OCI-LY7 (cell line): ENCODE data around the gene PPP3CA. TPM values are rescaled to one million over a fixed set of nuclear protein-coding genes. Genes with fewer than 3 reads are reported as not detected.

Source experiments
- BruUV-seq: library from RNA; stranded (reverse); fragments of 400-500 nt; replicated peaks from 2 replicates; lab custom pipeline; 2021; lab: Mats Ljungman, UMichigan
- CTCF ChIA-PET: fragments of 300-600 bp; sonication (Branson Sonifier 250); formaldehyde crosslinking; loops from one replicate; lab custom pipeline; 2022; ENCODE audit warnings: antibody characterized with exemption; ENCODE audit not compliant: unreplicated experiment; lab: Charles Lee
- POLR2A ChIA-PET: fragments of 300-600 bp; sonication (Branson Sonifier 250); formaldehyde crosslinking; loops from one replicate; lab custom pipeline; 2022; ENCODE audit warnings: antibody characterized with exemption; lab: Charles Lee
- DNase-seq: peaks from one replicate; pipeline ENCODE4 v3.0.0-alpha.2; 2015; ENCODE audit warnings: low spot score
- H2AFZ ChIP-seq: fragments of 200-600 bp; sonication (generic), shearing (Covaris generic); 2 replicates; pipeline ENCODE4 v1.6.1; 2014; ENCODE audit warnings: mild to moderate bottlenecking, antibody characterized with exemption, low read length, moderate library complexity
- H3K27ac ChIP-seq: fragments of 200-600 bp; sonication (generic); 2 replicates; pipeline ENCODE4 v1.5.1; 2014; ENCODE audit warnings: mixed run types, low read depth, mild to moderate bottlenecking, moderate library complexity, low read length, inconsistent platforms; ENCODE audit not compliant: poor library complexity, severe bottlenecking
- H3K36me3 ChIP-seq: fragments of 200-600 bp; sonication (generic); 2 replicates; pipeline ENCODE4 v1.6.1; 2014; ENCODE audit warnings: mild to moderate bottlenecking, antibody characterized with exemption, low read length, moderate library complexity, mixed read lengths; ENCODE audit not compliant: insufficient read depth
- H3K4me1 ChIP-seq: fragments of 200-600 bp; sonication (generic); 2 replicates; pipeline ENCODE4 v1.5.1; 2014; ENCODE audit warnings: mild to moderate bottlenecking, low read length; ENCODE audit not compliant: insufficient read depth, poor library complexity, severe bottlenecking
- H3K4me2 ChIP-seq: fragments of 200-600 bp; sonication (generic); 2 replicates; pipeline ENCODE4 v1.6.1; 2014; ENCODE audit warnings: mild to moderate bottlenecking, low read length
- H3K4me3 ChIP-seq: fragments of 200-600 bp; sonication (generic); 2 replicates; pipeline ENCODE4 v1.5.1; 2014; ENCODE audit warnings: mild to moderate bottlenecking, low read depth, low read length; ENCODE audit not compliant: poor library complexity, severe bottlenecking
- H3K79me2 ChIP-seq: fragments of 200-600 bp; sonication (generic); 2 replicates; pipeline ENCODE4 v1.6.1; 2016; ENCODE audit warnings: low read depth, mild to moderate bottlenecking, low read length, moderate library complexity, mixed read lengths; ENCODE audit not compliant: insufficient read depth
- H3K9me2 ChIP-seq: fragments of 200-600 bp; sonication (generic); 2 replicates; pipeline ENCODE4 v1.6.1; 2016; ENCODE audit warnings: mild to moderate bottlenecking, low read length, mixed read lengths; ENCODE audit not compliant: insufficient read depth
- H3K9me3 ChIP-seq: fragments of 200-600 bp; sonication (generic); 2 replicates; pipeline ENCODE4 v1.6.1; 2014; ENCODE audit warnings: mild to moderate bottlenecking, mixed run types, low read length, mixed read lengths
- H4K20me1 ChIP-seq: fragments of 200-600 bp; sonication (generic); 2 replicates; pipeline ENCODE4 v1.6.1; 2014; ENCODE audit warnings: mild to moderate bottlenecking, antibody characterized with exemption, low read length, moderate library complexity, mixed read lengths; ENCODE audit not compliant: insufficient read depth
- EZH2phosphoT487 ChIP-seq: fragments of 200-600 bp; sonication (generic); IDR thresholded peaks from 2 replicates; pipeline ENCODE4 v1.6.1; 2018; ENCODE audit warnings: low read depth, borderline replicate concordance, mild to moderate bottlenecking, mixed run types, antibody characterized with exemption, low read length, moderate library complexity, mixed read lengths
- intact Hi-C: fragments of 100-400 bp; cut with micrococcal nuclease; formaldehyde crosslinking; loops from one replicate; pipeline ENCODE4 v1.10.0; 2022; ENCODE audit not compliant: unreplicated experiment
- total RNA-seq, 2 experiments: library from RNA; depleted of rRNA in 1 of 2; stranded (reverse); fragments of >200 nt in 1 of 2; shearing (Covaris generic) in 1 of 2; gene quantifications; 2 replicates each; pipeline ENCODE4 v1.2.3, GENCODE V29; 2014 to 2022
- TF ChIP-seq, protein P1 (sequence below): fragments of 200-600 bp; sonication (generic); conservative IDR thresholded peaks from 2 replicates; pipeline ENCODE4 v1.5.1; 2014; ENCODE audit warnings: mild to moderate bottlenecking, antibody characterized with exemption, low read length, moderate library complexity, mixed read lengths

The PPP3CA gene
- total RNA-seq, 2 experiments from 2014 or later, result 9.2 to 13.6 TPM

DNA sequence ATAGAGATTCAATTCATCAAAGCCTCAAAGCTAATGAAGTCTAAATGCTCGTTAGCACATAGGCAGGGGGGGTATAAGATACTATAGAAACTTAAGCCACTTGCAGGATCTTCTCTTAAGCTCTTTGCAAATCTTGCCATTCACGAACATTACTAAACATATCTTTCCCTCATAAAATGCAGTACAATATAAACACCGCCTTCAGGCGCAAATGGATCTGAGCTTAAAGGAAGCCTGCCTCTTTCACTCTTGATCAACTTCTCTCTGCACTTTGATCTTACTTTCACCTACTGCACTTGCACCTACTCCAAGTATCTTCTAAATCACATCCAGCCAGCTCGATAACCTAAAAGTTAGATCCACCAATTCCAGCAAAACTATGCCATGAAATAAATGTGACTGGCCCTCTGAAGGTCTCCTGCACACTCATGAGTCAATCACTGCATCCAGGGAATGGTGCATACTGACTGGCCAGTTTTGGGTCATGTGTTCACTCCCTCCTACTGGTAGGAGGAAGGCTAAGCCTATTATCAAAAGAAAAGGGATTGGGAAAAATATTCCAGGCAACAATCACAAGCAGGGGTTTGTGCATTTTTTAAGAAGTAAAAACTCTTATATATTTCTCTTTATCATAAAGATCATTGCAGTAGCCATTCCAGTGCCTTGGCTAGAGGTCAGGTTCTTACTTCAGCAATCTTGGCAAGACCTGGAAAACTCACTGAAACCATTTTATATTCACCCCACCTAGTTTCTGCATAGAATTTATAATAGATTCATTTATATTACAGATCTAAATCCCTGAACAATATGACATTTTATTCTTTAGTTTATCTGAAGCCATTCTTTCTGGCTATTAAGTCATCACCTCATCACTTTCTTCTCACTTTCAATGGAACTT is 222.0 kb downstream of the PPP3CA start:
- no TSS peak for BruUV-seq
- Histone ChIP-seq H4K20me1 (no peaks in the 10 kb centered on the region), H3K4me3 (peak overlapping the region; percentile 1), H3K4me1 (peaks cover 38% of the 10 kb centered on the region), H3K4me2 (peak overlapping the region; percentile 44), H2AFZ (peak overlapping the region; percentile 63; the same call in 1 of the 2 replicates), H3K9me3 (peaks cover 4% of the 10 kb centered on the region; the same call in 1 of the 2 replicates), H3K36me3 (peaks cover 4% of the 10 kb centered on the region; the same call in 1 of the 2 replicates), H3K9me2 (no peaks in the 10 kb centered on the region), H3K27ac (no peak overlapping the region), H3K79me2 (no peaks in the 10 kb centered on the region)
- ChIA-PET CTCF (interaction anchor here (0.8 kb wide), 1 partner anchor 22 kb away, joined by 3 read pairs; no protein-coding TSS in a partner anchor), POLR2A (interaction anchor here (0.6 to 2.3 kb wide), 9 partner anchors 8 to 221 kb away, joined by 3 to 14 read pairs (median 4); no protein-coding TSS in a partner anchor)
- intact Hi-C loops, result no loop called here
- no peak for TF ChIP-seq EZH2phosphoT487
- TF ChIP-seq, protein P1, sequence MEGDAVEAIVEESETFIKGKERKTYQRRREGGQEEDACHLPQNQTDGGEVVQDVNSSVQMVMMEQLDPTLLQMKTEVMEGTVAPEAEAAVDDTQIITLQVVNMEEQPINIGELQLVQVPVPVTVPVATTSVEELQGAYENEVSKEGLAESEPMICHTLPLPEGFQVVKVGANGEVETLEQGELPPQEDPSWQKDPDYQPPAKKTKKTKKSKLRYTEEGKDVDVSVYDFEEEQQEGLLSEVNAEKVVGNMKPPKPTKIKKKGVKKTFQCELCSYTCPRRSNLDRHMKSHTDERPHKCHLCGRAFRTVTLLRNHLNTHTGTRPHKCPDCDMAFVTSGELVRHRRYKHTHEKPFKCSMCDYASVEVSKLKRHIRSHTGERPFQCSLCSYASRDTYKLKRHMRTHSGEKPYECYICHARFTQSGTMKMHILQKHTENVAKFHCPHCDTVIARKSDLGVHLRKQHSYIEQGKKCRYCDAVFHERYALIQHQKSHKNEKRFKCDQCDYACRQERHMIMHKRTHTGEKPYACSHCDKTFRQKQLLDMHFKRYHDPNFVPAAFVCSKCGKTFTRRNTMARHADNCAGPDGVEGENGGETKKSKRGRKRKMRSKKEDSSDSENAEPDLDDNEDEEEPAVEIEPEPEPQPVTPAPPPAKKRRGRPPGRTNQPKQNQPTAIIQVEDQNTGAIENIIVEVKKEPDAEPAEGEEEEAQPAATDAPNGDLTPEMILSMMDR, result no peak
- DNase-seq, result peak; percentile 24

- Histone ChIP-seq H3K4me3 (no peak overlapping the region), H3K9me3 (no peaks in the 10 kb centered on the region; the same call in 1 of the 2 replicates), H3K4me1 (peaks cover 37% of the 10 kb centered on the region), H3K79me2 (no peaks in the 10 kb centered on the region), H2AFZ (no peak overlapping the region), H3K9me2 (no peaks in the 10 kb centered on the region), H3K4me2 (no peak overlapping the region), H3K27ac (no peak overlapping the region), H4K20me1 (no peaks in the 10 kb centered on the region), H3K36me3 (no peaks in the 10 kb centered on the region)
- no peak for DNase-seq
- CTCF ChIA-PET, result no interaction called here
- TF ChIP-seq EZH2phosphoT487, result no peak
- TF ChIP-seq, protein P1, result no peak
- no TSS peak for BruUV-seq
- POLR2A ChIA-PET, result interaction anchor here (0.7 to 2.3 kb wide), 2 partner anchors 12 to 20 kb away, joined by 3 to 14 read pairs; no protein-coding TSS in a partner anchor
- intact Hi-C loops, result no loop called here
Observed at GRCh38 chr4:101123231-101123630, 224.1 kb downstream of the PPP3CA start.
